K562 (cell line): ENCODE data around the gene ITM2B. TPM values are rescaled to one million over a fixed set of nuclear protein-coding genes. Genes with fewer than 3 reads are reported as not detected.

Source experiments
- ATAC-seq: fragments of 200-7000 bp; cut with Tn5 transposase; 3 replicates; pipeline ENCODE4 v1.9.1; 2020; ENCODE audit warnings: moderate library complexity
- BruUV-seq: library from RNA; stranded (reverse); fragments of 400-500 nt; replicated peaks from 2 replicates; lab custom pipeline; 2021; lab: Mats Ljungman, UMichigan
- CTCF ChIA-PET: fragments of 300-600 bp; formaldehyde crosslinking; extraction: SDS; loops from one replicate; lab custom pipeline; 2021; ENCODE audit warnings: low intra/inter-chr PET ratio; lab: Yijun Ruan, JAX
- POLR2A ChIA-PET: fragments of 300-600, 350-650 bp; sonication (Branson Sonifier 250); formaldehyde crosslinking; extraction: SDS; loops from one replicate; lab custom pipeline; 2021; ENCODE audit warnings: antibody characterized with exemption, inconsistent platforms; lab: Yijun Ruan, JAX
- DNase-seq, 4 experiments: peaks; one replicate each; pipeline versions ENCODE4 v3.0.0 to v3.0.0-alpha.2; 2011 to 2018; ENCODE audit warnings: low spot score in 3 of 4, mixed read lengths in 3 of 4; ENCODE audit errors: extremely low read depth in 1 of 4
- FAIRE-seq: peaks from 2 replicates; lab custom pipeline; 2011; peaks lifted over from hg19 to GRCh38; lab: Jason Lieb, UNC
- H2AFZ ChIP-seq: 2 replicates; pipeline ENCODE4 v1.6.0; 2011; ENCODE audit warnings: low read depth, low read length, control low read depth, inconsistent platforms
- H3K27ac ChIP-seq: fragments of 200-600 bp; 3 replicates; pipeline ENCODE4 v1.8.0; 2011; ENCODE audit warnings: low read depth, mild to moderate bottlenecking, control low read depth, inconsistent platforms, low read length, moderate library complexity, mixed read lengths; ENCODE audit errors: extremely low read depth
- H3K27me3 ChIP-seq, 2 experiments: fragments of 300-600 bp in 1 of 2; 2 replicates in 1 of 2; 3 replicates in 1 of 2; pipeline versions ENCODE4 v1.6.0 to v1.8.0; 2011; ENCODE audit warnings: inconsistent platforms in 2 of 2, low read length in 2 of 2, mild to moderate bottlenecking in 1 of 2, mixed read lengths in 1 of 2, moderate library complexity in 1 of 2; ENCODE audit not compliant: control insufficient read depth in 2 of 2, insufficient read depth in 2 of 2
- H3K36me3 ChIP-seq: fragments of 300-600 bp; 3 replicates; pipeline ENCODE4 v1.8.0; 2011; ENCODE audit warnings: mild to moderate bottlenecking, low read length, inconsistent platforms; ENCODE audit not compliant: control insufficient read depth, insufficient read depth
- H3K4me1 ChIP-seq, 2 experiments: fragments of 200-600 bp in 1 of 2; replicated peaks in 1 of 2; 2 replicates in 1 of 2; 3 replicates in 1 of 2; pipeline versions ENCODE4 v1.5.1 to v1.8.0; 2011; ENCODE audit warnings: inconsistent platforms in 2 of 2, low read length in 2 of 2, mild to moderate bottlenecking in 1 of 2, mixed read lengths in 1 of 2, moderate library complexity in 1 of 2; ENCODE audit not compliant: control insufficient read depth in 2 of 2, insufficient read depth in 2 of 2
- H3K4me2 ChIP-seq: 2 replicates; pipeline ENCODE4 v1.6.1; 2011; ENCODE audit warnings: low read length, control low read depth, inconsistent platforms, mixed read lengths; ENCODE audit not compliant: insufficient read depth
- H3K4me3 ChIP-seq: fragments of 200-600 bp; sonication (generic), shearing (Covaris generic); 2 replicates; pipeline ENCODE4 v1.5.1; 2016; ENCODE audit warnings: control low read depth, inconsistent platforms
- H3K79me2 ChIP-seq: fragments of 200-600 bp; 3 replicates; pipeline ENCODE4 v1.8.0; 2011; ENCODE audit warnings: low read length, inconsistent platforms; ENCODE audit not compliant: control insufficient read depth, insufficient read depth
- H3K9ac ChIP-seq, 2 experiments: 2 replicates each; pipeline versions ENCODE4 v1.6.0 to v1.6.1; 2011; ENCODE audit warnings: low read depth in 2 of 2, low read length in 2 of 2, control low read depth in 1 of 2, inconsistent platforms in 1 of 2, mild to moderate bottlenecking in 1 of 2, mixed read lengths in 1 of 2; ENCODE audit not compliant: insufficient read depth in 1 of 2
- H3K9me1 ChIP-seq: one replicate; pipeline ENCODE4 v1.6.0; 2011; ENCODE audit warnings: inconsistent platforms, mild to moderate bottlenecking, low read length, moderate library complexity; ENCODE audit not compliant: control insufficient read depth, insufficient read depth
- H3K9me3 ChIP-seq: replicated peaks from 2 replicates; pipeline ENCODE4 v1.5.1; 2011; ENCODE audit warnings: low read depth, low read length, inconsistent platforms; ENCODE audit not compliant: control insufficient read depth, insufficient read depth
- H4K20me1 ChIP-seq: replicated peaks from 2 replicates; pipeline ENCODE4 v1.6.1; 2011; ENCODE audit warnings: low read length, inconsistent platforms, mixed read lengths; ENCODE audit not compliant: control insufficient read depth, insufficient read depth
- CEBPB ChIP-seq: fragments of 450-650 bp; IDR thresholded peaks from 2 replicates; pipeline ENCODE4 v1.6.1; 2016; ENCODE audit warnings: missing genetic modification characterization, missing compliant biosample characterization
- CXXC5 ChIP-seq: fragments of 250-450 bp; sonication (Bioruptor Pico); IDR thresholded peaks from 2 replicates; pipeline ENCODE4 v1.8.0; 2022; ENCODE audit warnings: inconsistent platforms, mild to moderate bottlenecking, moderate library complexity
- FIP1L1 ChIP-seq: fragments of 200-400 bp; formaldehyde crosslinking; IDR thresholded peaks from 2 replicates; pipeline ENCODE4 v1.6.1; 2018; ENCODE audit warnings: mild to moderate bottlenecking, low read depth, low read length; ENCODE audit not compliant: poor library complexity, severe bottlenecking
- HNRNPLL ChIP-seq: fragments of 200-400 bp; formaldehyde crosslinking; IDR thresholded peaks from 2 replicates; pipeline ENCODE4 v1.6.1; 2017; ENCODE audit warnings: low read length, low read depth, mild to moderate bottlenecking; ENCODE audit not compliant: poor library complexity, severe bottlenecking
- IRF2 ChIP-seq: sonication (generic); formaldehyde crosslinking; IDR thresholded peaks from 2 replicates; pipeline ENCODE4 v1.8.1; 2022; ENCODE audit warnings: mild to moderate bottlenecking, missing genetic modification reagents
- JUND ChIP-seq, 2 experiments: IDR thresholded peaks; 2 replicates in 1 of 2; 3 replicates in 1 of 2; pipeline ENCODE4 v1.6.1; 2011; ENCODE audit warnings: borderline replicate concordance in 2 of 2, low read depth in 2 of 2, low read length in 2 of 2, improper control_type of control experiment in 1 of 2, missing biosample characterization in 1 of 2, missing genetic modification characterization in 1 of 2, missing genetic modification reagents in 1 of 2
- PYGO2 ChIP-seq: fragments of 450-650 bp; IDR thresholded peaks from 2 replicates; pipeline ENCODE4 v1.6.1; 2016; ENCODE audit warnings: mild to moderate bottlenecking, missing genetic modification characterization, moderate library complexity, missing compliant biosample characterization
- RBBP5 ChIP-seq: fragments of 200-600 bp; sonication (generic); IDR thresholded peaks from 2 replicates; pipeline ENCODE4 v1.6.1; 2012; ENCODE audit warnings: borderline replicate concordance, mild to moderate bottlenecking, low read length, control low read depth, inconsistent platforms; ENCODE audit not compliant: insufficient read depth, poor library complexity, severe bottlenecking
- WGBS: fragments of 100-300 bp; shearing (Covaris generic); methylation state at CpG from one replicate; pipeline ENCODE4 v1.1.6; 2016; ENCODE audit warnings: low coverage, mixed read lengths; ENCODE audit not compliant: insufficient coverage; ENCODE audit errors: missing lambda C conversion rate; 5-methylcytosine and 5-hydroxymethylcytosine counted together
- in situ Hi-C: fragments of 300-500 bp; cut with MboI; formaldehyde crosslinking; loops from 4 replicates; pipeline ENCODE4 v1.15.0; 2018; ENCODE audit warnings: inconsistent platforms, mixed read lengths
- intact Hi-C: fragments of 100-400 bp; cut with micrococcal nuclease; formaldehyde crosslinking; loops from 2 replicates; pipeline ENCODE4 v1.14.2; 2022
- polyA plus RNA-seq, 8 experiments: library from polyadenylated mRNA; depleted of rRNA in 4 of 8; stranded (reverse) in 5 of 8; unstranded in 3 of 8; fragments of >200 nt; fragmentation: Nextera tagmentation in 2 of 8; fragmentation: Illumina TruSeq in 1 of 8; extraction: Ambion mirVana in 2 of 8; extraction: Trizol in 1 of 8; gene quantifications; 2 replicates each; pipeline versions ENCODE4 v1.2.1 to v1.2.3, GENCODE V29; 2011 to 2014; ENCODE audit warnings: inconsistent platforms in 1 of 8, missing spikeins in 1 of 8
- total RNA-seq, 7 experiments: library from RNA; depleted of rRNA in 6 of 7; stranded (reverse); fragments of >200 nt in 6 of 7; fragmentation: Illumina TruSeq in 2 of 7; extraction: Trizol in 2 of 7; gene quantifications; 2 replicates each; pipeline versions ENCODE4 v1.2.1 to v1.2.3, GENCODE V29; 2011 to 2021; ENCODE audit warnings: low replicate concordance in 1 of 7
- TF ChIP-seq, protein P1 (sequence below): fragments of 450-650 bp; IDR thresholded peaks from 2 replicates; pipeline ENCODE4 v1.6.1; 2016; ENCODE audit warnings: missing biosample characterization, missing genetic modification characterization

Gene ITM2B
- total and polyA plus RNA-seq, 9 of the 15 experiments (the other 6 are each of a cell fraction or from before 2014, with no cell fraction given), result 22.0 to 83.8 (median 45.0) TPM

DNA sequence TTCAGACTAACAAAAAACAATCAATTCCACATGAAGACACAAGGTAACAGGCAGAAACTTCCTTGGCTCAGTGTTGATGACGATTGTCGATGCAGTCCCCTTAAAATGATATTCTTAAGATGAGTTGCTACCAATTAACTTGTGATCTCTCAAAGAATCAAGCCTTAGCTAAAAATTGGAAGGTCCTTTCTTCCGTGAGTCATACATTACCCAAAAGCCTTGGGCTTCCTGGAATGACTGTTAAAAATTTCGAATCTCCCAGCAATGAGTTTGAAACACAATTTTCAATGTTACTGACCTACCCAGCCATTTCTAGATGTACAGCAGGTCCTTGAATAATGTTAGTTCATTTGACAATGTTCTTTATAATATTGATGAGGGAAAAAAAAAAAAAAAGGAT lies 42.5 kb downstream of the ITM2B start:
- intact Hi-C loops, result no loop called here
- Histone ChIP-seq H3K36me3 (no peaks in the 10 kb centered on the region), H3K9me3 (no peaks in the 10 kb centered on the region), H3K9ac (no peak overlapping the region), H3K9me1 (no peaks in the 10 kb centered on the region), H3K79me2 (no peaks in the 10 kb centered on the region), H3K27ac (no peak overlapping the region), H3K27me3 (no peaks in the 10 kb centered on the region), H3K4me1 (no peaks in the 10 kb centered on the region), H4K20me1 (no peaks in the 10 kb centered on the region), H3K4me2 (no peak overlapping the region; the same call in 1 of the 2 replicates), H2AFZ (peak overlapping the region; percentile 68), H3K4me3 (no peak overlapping the region)
- no peak for FAIRE-seq
- TF ChIP-seq IRF2 (CRISPR knock-in tag), result no peak
- TF ChIP-seq PYGO2 (tag), result no peak
- no peak for TF ChIP-seq FIP1L1
- no peak for TF ChIP-seq RBBP5
- TF ChIP-seq CEBPB (tag), result no peak
- TF ChIP-seq, protein P1, sequence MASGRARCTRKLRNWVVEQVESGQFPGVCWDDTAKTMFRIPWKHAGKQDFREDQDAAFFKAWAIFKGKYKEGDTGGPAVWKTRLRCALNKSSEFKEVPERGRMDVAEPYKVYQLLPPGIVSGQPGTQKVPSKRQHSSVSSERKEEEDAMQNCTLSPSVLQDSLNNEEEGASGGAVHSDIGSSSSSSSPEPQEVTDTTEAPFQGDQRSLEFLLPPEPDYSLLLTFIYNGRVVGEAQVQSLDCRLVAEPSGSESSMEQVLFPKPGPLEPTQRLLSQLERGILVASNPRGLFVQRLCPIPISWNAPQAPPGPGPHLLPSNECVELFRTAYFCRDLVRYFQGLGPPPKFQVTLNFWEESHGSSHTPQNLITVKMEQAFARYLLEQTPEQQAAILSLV, result no peak
- peak; percentile 33; the same call in 1 of the 2 replicates for TF ChIP-seq JUND (IDR thresholded peaks at IDR 0.05; ENCODE audit: borderline replicate concordance, low read depth, low read length)
- no peak for TF ChIP-seq JUND (tag; IDR thresholded peaks at IDR 0.05; ENCODE audit: borderline replicate concordance, low read depth, low read length)
- no peak for TF ChIP-seq HNRNPLL
- no peak for TF ChIP-seq CXXC5 (CRISPR knock-in tag)
- no peak for DNase-seq
- ChIA-PET CTCF (no interaction called here), POLR2A (interaction anchor here (0.7 kb wide), 1 partner anchor 1685 kb away, joined by 4 read pairs; no protein-coding TSS in a partner anchor)
- no TSS peak for BruUV-seq
- WGBS, result 20% methylated on average over 4 of the region's 4 CpGs
- in situ Hi-C loops, result no loop called here
- no peak for ATAC-seq
